ENCODE measurements around the gene SLC45A1.
"Not testable (repeated sequence)": the region's sequence is repeated elsewhere in the genome, so short reads cannot be mapped to it uniquely, and the experiment has no call there.

SLC45A1 gene

DNA sequence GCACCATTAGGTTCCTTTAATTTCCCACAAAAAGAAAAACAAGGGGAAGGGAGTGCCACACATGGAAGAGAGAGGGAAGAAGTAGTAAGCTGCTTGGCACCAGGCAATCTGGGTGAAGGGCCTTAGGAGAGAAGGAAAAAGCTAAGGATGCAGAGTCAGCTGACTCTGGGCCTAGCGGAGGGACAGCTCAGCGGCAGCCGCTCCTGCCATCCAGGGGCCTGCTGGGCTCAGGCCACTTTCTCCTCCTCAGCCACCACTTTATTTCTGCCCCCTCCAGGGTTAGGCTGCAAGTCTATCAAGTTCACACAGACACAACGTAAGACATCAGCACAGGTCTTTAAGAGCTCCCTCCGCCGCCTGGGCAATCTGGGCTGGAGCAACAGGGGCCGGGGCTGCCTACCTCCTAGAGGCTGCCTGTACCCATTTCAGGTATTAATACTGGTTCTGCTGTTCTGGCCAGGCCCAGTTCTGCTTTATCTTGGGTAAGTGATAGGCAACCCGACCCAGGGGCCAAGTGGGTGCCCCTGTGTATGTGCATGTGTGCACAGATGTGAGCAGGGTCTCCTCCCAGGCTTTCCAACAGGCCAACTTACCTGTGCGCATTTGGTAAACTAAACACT is 53.6 kb downstream of the SLC45A1 start:
- DNase-seq = no peak

DNA sequence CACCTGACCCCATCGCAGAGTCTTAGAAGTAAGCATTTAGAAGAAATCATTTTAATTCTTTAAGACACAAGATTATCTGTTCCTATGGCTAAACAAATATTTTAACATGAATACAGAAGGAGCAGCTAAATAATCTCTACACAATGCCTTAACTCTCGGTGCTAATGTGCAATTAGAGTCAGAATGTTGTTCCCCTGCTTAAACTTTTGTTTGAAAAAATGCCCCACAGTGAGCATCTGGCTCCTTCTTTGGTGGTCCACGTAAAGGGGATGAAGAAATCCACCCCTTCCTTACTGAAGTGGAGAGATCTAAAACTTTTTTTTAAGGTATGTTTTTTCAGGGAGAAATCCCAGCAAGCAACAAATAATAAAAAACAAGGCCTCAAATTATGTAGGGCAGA is 55.2 kb downstream of the SLC45A1 start:
- DNase-seq = no peak

- no peak for DNase-seq
These were observed 55.8 kb downstream of the SLC45A1 start for GRCh38 chr1:8373581-8374241.

DNA sequence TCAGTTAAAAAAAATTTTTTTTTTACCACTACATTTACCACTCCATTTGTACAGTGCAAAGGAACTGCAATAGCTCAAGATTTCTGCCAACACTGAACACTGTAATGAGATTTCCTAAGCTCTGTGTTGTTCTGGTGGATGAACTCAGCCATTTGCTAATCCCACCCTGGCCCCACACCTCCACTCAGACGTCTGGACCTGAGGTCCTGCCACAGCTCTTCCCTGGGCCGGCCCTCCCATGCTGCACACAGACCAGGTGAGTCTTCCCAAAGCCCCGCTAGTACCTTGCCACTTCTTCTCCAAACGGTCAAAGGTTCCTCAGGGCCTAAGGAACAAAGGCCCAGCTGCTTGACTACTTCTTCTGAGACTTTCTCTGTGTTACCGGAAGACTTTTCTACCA is 56.4 kb downstream of the SLC45A1 start:
- DNase-seq = no peak

DNA sequence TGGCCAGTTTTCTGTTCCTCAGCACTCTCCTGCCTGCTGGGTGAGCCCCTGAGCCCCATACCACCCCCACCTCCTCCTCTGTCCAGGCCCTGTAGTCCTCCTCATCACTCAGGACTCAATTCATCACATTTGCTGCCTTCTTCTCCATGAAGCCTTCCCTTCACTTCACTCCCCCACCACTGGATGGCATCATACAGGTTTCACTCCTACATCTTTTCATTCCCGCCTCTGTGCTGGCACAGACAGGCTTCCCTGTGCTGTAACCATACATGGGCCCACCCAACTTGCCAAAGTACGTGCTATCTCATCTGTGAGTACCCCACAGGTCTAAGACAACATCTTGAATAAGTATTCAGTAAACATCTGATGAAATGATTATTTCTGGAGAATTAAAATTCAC is 56.9 kb downstream of the SLC45A1 start:
- no peak for DNase-seq

DNA sequence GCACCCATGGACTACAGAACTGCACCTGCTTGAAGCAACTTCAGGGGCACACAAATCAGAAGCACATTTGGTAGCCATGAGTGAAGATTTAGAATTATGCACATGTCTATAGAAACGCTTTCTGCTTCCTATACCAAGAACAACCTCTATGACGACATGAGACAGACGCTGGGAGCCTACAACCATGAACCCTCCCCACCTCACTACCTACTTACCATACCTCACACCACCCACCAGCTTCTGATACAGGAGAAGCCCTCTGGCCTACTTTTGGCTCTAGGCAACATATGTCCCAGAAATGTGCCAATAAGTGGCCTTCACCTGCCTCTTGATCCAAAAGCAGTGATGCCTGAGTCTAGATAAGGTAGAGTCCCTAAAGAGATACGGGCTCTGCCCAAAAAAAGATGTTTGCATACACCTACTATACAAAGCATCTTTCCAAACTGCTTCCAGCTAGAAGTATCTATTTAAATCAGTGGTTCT is 58.5 kb downstream of the SLC45A1 start:
- no peak for DNase-seq

- DNase-seq = no peak
These were observed 59.5 kb downstream of the SLC45A1 start for GRCh38 chr1:8377271-8377981.

- DNase-seq = no peak
These were observed 60.3 kb downstream of the SLC45A1 start for GRCh38 chr1:8378178-8378577.

DNA sequence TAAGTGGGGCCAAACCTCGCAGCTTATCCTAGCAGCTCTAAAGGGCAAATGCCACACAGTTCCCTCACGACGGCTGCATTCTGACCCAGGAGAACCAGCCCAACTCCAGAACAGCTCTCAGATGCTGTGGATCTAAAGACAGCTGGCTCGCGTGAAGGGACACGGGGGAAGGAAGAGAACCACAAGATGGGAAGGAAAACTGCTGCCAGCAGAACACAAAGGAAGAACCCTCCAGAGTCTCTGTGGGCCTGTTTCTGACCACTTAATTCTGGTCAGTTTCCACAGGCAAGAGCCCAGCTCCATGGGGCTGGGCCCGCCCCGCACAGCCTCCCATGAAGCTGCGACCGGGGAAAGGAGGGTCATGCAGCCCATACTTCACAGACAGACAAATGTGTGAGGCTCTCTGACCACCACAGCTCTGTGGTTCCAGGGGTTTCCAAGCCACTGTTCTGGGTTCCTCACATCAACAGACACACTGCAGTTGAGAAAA is 61.1 kb downstream of the SLC45A1 start:
- DNase-seq = no peak

DNA sequence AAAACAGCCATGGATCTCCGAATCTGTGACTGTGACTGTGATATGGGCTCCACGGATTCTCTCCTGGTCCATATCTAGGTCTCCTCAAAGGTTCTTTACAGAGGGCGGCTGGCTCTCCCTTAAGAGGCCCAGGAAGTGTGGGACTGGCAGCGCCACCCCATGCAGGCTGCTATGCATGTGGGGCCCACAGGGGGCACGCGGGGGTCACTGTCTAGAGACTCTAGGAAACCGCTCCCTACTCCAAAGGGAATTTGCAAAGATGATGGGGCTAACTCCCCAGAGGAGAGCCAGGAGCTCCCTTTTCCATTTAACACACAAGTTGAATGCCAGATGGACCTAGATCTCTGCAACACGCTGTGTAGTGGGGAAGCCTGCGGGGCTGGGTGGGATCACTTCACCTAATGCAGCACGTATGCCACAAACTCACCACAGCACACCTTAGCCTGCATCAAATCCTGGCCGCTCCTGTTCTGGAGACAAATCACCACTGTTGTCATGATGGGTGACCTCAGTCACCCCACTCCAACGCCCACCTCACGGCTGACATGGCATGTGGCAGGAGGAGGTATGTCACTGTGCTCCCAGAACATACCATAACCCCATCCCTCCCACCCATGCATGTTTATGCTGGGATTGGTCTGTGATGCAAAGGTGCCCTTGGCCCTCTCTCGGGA is 61.7 kb downstream of the SLC45A1 start:
- DNase-seq = no peak

- not testable (repeated sequence) for DNase-seq
These were observed 62.4 kb downstream of the SLC45A1 start for GRCh38 chr1:8380310-8380709.

DNA sequence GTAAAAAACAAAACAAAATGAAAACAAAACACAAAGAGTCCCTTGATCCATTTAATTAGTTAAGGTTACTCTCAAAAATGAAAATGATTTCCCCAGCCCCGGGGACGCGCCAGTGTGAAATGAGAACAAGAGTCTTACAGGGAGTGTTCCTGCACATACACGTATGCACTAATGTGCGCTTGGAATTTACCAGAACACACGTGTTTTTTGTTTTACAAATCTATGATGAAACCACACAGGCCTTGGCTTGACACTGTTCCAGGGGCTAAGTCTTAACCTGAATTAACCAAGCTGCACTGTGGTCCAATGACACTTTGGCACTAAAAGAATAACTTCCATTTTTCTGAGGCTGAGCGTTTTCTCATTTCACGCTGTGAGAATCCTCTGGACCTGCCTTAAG is 63.7 kb downstream of the SLC45A1 start:
- DNase-seq = no peak

- DNase-seq = no peak
These were observed 64.2 kb downstream of the SLC45A1 start for GRCh38 chr1:8382051-8382505.

DNA sequence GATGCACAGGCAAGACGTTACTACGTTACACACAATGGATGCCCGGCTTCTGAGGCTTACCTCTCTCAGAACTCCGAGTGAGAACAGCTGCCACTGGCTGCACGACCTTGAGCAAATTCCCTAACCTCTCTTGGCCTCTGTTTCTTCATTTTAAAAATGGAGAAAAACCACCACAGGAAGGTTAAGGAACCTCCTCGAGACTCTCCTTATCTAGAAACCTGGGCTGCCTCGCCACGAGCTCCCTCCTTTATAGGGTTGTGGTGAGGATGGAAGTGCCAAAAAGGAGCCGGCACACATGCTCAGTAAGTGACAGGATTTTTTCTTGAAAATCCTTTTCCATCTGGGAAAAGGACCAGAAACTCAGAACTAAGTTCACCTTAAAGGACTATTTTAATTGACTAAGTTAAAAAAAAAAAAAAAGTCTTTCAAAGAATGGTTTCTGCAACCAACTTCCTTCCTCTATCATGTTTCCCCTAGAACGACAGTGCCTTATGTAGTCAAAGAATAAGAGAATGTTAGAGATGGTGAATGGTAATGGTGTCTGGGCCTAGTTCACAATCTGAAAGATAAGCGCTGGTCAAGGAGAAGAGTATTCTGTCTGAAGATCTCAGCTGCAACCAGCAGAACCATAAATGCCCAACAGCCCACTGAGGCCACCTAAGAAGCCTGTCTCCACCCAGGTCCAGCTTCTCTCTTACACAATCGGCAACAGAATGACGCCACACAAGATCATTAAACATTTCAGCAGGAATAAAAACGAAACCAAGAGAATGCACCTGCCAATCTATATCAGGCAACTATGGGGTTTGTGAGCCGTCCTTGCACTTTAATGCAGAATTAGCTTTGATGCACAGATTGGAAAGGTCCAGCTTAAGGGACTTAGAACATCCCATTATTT is 64.9 kb downstream of the SLC45A1 start:
- DNase-seq = no peak

- DNase-seq = no peak
These were observed 66.2 kb downstream of the SLC45A1 start for GRCh38 chr1:8384088-8384487.

DNA sequence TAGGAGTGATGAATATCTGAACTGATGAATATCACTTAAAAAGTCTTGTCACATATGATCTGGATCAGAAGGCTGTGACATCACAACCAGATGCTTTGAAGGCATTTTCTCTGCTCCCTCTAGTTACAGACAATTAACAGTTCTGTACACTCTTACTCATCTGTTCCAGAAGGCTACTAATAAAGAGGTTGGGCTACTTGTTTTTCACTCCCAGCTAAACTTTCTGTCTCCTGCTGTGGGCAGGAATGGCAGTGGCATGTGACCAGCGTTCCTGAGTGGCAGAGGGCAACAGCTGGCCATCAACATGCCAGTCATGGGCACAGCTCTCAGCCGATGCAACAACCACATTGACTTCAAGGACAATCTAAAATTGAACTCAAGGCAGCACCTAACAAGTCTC is 66.7 kb downstream of the SLC45A1 start:
- no peak for DNase-seq

DNA sequence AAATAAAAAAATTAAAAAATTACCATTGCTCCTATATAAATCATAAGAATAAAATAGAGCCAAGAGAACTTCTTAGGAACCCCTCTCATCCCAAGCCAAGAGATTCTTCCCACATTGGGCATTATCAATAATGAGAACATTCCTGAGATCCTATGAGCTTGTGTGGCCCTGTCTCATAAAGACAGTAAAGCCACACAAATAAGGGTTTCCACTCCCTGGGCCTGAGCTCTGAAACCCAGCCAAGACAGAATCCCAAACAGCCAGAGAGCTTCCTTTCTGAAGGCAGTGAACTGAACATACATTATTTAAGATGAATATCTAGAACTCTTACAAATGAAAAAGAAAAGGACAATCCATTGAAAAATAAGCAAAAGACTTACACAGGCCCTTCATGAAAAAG is 68.3 kb downstream of the SLC45A1 start:
- DNase-seq = no peak

DNA sequence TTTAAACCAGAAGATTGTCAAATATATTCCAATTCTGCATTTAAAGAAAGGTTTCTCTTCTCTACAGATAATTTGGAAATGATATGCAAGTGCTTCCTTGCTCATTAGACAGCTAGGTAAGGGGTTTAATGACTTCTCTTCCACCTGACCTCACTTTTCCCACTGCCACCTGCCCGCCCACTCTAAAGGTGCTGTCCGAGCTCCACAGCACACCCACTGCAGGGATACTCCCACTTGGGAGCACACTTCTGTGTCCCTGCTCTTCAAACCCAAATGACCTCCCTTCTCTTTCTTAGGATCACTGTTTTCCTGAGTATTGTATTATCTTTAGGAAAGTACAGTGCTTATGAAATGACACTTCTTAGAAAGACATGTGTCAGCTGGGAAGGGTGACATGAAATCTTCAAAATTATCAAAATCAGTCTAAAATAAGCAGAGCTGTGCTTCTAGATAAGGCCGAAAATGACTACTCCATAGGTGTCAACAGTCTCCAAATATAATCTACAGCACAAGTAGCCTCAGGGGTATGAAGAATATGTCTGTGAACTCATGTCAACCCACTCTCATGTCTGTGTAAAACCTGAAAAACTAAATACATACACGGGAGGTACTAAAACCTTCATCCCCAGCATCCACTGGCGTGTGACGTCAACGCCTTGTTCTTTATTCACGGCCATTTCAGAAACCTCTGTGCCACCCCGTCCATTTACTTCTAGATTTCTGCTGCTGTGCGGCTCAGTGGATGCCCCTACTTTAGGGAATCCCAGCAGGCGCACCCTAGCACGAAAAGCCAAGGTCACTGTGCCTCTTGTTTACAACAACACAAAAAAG is 71.0 kb downstream of the SLC45A1 start:
- DNase-seq = no peak

DNA sequence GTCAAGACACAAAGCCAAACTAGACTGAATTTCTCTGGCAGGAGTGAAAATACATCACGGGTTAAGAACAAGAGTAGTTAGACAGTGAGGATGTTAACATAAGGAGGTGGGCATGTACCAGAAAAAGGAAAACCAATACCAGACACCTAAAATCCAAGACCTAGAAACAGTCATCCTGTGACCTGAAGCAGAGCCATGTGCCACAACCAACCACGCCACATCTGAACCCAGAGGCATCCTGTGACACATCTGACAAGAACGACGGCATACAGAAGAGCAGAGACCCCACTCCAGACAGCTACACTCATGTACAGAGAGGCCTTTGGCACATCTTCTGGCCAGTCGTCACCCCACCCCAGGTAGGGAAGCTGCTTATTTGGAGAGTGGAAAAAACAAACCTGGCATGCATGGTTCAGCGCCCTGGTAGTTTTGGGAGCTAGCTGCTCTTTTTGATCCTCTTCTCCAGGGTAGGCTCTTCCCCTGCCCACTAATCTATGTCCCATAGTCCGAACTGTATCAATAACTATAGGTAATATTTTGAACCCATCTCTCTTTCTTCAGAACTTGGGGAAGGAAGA is 72.1 kb downstream of the SLC45A1 start:
- DNase-seq = no peak

- DNase-seq = no peak
These were observed 72.8 kb downstream of the SLC45A1 start for GRCh38 chr1:8390707-8391106.

GRCh38 chr1:8392522-8392921 is 74.6 kb downstream of the SLC45A1 start:
- DNase-seq = no peak
